SIG-M5 treated with dmso at 0.1 percent for 504 hours (cell line): ENCODE measurements around the gene TASOR2.

Experiments
- DNase-seq: peaks from one replicate; lab custom pipeline; 2025; ENCODE audit not compliant: unreplicated experiment; lab: John Stamatoyannopoulos, UW

The TASOR2 gene

DNA sequence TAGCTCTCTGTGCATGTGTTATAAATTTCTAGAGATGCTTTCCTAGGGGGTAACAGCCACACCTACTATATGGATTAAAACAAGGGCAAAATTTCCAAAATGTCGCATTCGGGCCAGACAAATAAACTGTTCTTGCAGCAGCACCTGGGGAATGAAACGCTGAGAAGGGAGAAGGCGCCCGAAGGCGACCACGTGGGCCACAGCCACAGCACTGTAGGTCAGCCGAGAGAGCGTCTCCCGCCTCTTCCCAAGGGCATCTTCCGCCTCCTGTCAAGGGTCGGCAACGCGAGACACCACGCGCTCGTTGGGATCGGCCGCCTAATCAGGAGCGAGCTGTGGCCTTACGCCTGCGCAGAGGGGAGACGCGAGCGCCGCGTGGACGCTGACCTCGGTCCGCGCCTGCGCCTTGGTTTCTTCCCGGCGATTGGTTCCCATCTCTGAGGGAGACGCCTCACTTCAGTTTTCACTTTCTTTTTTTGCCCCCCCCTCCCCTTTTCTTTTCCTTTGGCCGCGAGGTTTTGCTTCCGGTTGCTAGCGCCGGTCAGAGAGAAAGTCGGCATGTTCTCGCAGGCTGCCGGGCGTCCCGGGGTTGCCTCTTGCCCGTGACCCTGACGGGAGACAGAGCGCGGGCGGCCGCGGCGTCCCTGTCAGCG, at the start of gene TASOR2:
Gene TASOR2, plus strand, starts transcription at position 521 of the 653 bp plus-strand sequence. CDS start 35,805 bp downstream, outside the sequence.
- peak; percentile 96 for DNase-seq

GRCh38 chr10:5634918-5635317, 49.7 kb upstream of the TASOR2 start:
- DNase-seq, result no peak

- no peak for DNase-seq
These were observed 46.1 kb upstream of the TASOR2 start for GRCh38 chr10:5638494-5638893.

DNA sequence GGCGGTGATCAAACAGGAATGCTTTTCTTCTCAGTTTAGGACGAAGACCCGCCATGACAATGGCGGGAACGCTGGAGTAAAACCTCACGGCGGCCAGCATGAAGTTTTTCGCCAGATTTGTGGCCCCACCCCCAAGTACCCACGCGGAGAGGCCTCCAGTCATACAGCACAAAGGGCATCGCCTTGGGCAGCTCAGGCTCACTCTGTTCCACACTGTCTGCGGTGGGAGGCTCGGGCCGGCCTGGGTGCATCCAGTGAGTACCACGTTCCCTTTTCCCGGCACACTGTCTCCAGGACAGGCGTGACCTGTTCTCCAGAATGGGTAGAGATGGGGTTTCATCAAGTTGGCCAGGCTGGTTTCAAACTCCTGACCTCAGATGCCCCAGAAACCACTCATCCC, 45.6 kb upstream of the TASOR2 start:
- no peak for DNase-seq

DNA sequence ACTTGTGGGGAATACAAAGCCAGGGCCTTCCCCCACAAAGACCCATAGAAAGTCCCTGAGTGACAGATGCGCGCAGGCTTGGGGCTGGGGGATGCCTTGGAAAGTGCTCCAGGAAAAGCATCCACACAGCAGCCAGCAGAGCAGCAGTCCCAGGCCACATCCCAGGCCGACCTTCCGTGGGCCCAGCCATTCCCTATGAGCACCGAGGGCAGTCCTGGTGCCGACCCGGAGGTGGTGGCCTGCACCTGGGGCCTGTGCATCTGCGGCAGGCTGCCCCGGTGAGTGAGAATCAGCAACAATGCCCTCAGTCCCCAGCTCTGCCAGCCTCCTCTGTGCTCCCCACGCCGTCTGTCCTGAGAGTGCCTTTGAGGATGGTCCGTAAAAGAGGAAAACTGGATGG, 44.6 kb upstream of the TASOR2 start:
- no peak for DNase-seq

- DNase-seq, result no peak
These were observed 44.1 kb upstream of the TASOR2 start for GRCh38 chr10:5640501-5640900.

DNA sequence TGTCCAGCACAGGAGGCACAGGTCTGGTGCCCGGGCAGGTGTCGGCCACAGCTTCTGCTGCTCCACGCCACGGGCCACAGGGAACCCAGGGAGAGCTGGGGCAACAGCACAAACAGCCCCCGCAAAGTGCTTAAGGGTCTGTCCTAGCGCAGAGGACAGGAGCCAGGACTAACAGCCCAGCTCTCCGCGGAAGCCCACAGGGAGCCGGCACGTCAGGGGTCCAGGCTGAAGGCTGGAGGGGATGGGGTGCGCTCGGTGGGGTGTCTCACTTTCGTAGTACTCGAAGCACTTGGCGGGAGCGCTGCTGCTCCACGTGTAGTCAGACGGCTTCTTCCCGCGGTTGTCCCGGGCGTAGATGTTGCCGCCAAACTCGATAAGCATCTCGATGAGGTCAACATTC, 43.1 kb upstream of the TASOR2 start:
- DNase-seq, result no peak

DNA sequence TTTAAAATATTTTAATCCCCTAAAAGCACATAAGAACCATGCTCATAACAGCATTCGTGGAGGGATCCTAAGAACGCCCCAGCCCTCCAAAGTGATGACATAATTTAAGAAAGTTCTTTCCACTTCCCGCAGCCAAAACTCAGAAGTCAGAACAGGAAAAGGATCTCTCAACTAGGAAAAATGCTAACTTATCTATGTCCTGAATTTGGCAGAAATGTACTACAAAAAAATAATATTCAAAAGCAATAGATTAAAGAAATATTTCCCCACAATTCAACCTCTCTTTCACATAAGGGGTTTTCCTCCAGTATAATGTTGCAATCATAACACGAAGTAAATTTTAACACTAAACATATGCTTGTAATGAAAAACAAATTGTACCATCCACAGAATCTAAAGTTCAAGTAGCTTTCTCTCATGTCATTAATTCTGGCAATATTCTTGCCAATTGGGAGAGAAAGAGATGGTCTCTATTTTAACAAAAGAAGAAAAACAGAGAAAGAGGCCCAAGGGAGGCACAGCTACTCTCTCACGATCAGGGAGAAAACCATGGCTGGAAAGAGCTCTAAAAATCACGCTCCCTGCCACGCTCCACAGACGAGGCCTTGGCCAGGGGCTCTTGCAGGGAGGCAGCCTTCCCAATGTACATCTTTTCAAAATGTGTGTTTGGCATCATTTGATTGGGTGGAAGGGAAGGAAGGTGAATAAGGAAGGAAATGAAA, 41.1 kb upstream of the TASOR2 start:
- no peak for DNase-seq

- no peak for DNase-seq
These were observed 39.7 kb upstream of the TASOR2 start for GRCh38 chr10:5644930-5645329.

- DNase-seq, result no peak
These were observed 39.3 kb upstream of the TASOR2 start for GRCh38 chr10:5645375-5645774.

- DNase-seq, result no peak
These were observed 38.6 kb upstream of the TASOR2 start for GRCh38 chr10:5645944-5646617.

DNA sequence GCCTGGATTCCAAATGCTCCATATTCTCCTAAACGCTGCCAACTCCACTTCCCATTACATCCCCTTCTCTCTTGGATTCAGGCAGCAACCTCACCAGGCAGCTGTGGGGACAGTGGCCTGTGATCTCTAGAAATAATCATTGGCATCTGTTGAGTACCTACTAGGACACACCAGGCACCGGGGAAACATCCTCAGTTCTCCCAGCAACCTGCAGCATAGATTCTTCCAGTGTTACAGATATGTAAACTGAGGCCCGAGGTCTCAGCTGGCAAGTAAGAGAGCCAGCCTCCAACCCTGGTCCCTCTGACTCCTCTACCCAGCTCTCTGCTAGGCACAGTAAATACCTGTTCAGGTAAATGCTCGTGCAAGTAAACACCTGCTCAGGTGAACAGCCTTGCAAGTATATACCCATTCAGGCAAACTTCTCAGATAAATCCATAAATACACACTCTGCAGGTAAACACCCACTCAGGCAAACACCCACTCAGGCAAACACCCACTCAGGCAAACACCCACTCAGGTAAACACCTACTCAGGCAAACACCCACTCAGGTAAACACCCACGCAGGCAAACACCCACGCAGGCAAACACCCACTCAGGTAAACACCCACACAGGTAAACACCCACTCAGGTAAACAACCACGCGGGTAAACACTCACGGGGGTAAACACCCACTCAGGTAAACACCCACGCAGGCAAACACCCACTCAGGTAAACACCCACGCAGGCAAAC, 37.0 kb upstream of the TASOR2 start:
- no peak for DNase-seq

DNA sequence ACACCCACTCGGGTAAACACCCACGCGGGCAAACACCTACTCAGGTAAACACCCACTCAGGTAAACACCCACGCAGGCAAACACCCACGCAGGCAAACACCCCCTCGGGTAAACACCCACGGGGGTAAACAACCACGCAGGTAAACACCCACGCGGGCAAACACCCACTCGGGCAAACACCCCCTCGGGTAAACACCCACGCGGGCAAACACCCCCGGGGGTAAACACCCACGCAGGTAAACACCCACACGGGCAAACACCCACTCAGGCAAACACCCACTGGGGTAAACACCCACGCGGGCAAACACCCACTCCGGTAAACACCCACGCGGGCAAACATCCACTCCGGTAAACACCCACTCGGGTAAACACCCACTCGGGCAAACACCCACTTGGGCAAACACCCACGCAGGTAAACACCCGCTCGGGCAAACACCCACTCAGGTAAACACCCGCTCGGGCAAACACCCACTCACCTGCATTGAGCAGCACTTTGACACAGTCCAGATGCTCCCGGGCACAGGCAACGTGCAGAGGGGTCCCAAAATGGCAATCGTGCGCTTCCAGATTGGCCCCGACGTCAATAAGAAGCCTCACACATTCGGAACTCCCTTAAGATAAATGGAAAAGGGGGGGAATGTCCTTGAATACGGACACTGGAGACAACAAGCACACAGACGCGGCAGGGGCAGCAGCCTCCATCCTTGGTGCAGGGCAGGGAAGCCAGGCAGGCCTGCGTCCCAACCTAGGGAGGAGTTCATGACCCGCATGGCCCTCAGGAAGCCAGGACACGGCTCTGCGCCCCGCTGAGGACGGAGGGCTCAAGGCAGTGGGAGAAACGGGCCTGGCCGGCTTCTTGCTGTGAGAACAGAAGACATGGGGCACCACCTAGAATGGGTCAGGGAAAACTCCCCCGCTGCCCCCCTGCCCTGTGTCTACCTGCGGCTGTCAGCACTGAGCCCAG, 35.9 kb upstream of the TASOR2 start:
- DNase-seq, result no peak

DNA sequence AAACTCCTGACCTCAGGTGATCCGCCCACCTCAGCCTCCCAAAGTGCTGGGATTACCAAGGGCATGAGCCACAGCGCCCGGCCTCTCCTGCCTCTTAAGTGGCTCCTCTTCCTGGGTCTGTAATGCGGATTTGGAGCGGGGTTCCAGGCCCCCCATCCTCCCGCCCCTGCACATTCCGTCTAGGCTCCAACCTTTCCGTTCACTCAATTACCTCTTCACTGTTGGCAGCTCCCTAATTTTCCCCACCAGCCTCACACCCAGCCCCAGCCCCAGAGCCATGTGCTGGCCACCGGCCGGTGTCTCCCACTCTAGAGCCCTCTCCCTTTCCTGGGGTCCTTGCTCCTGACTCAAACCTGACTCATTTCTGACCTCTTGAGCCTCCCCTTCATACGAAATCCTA, 34.9 kb upstream of the TASOR2 start:
- DNase-seq, result no peak

DNA sequence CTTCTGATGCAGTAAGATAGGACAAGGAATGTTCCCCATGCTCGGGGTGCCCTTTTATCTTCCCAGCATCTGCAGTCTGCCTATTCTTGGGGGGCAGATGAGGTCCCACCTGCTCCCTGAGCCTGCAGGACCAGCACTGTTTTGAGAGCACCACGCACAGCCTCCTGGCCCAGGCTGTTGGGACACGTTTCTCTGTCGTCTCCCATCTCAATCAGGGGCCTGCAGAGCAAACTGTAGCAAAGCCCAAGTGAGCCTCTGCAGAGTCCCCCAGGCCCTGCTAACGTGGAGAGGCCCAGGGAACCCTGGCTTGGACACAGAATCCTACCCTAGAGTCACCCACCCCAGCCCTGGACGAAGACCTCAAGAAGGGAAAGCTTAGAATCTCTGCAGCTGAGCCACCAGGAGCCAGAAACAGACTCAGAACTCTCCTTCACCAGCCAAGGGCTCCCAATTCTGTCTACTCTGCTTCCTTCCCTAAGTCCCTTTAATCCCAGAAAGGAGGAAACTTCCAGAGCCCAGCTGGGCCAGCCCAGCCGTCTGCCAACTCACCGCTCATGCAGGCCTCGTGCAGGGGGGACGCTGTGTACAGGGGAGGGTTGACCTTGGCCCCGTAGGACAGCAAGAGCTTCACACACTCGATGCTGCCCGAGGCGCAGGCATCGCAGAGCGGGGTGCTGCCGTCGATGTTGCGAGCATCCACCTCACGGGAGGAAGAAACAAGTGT, 33.8 kb upstream of the TASOR2 start:
- DNase-seq, result no peak

DNA sequence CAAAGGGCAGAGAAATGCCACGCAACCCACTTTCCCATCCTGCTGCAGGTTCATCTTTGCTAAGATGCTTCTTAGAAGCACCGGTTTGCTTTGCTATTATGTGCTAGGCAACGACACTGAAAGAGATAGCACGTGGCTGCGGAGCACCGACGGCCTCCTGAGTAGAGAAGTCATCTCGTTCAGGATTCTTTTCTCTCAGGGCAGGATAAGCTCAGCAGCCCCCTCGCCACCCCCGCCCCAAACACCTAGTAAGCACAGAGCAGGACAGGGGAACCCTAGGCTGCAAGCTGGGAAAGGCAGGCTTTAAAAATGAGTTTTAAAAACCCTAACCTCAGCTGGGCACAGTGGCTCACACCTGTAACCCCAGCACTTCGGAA, 33.3 kb upstream of the TASOR2 start:
- no peak for DNase-seq

DNA sequence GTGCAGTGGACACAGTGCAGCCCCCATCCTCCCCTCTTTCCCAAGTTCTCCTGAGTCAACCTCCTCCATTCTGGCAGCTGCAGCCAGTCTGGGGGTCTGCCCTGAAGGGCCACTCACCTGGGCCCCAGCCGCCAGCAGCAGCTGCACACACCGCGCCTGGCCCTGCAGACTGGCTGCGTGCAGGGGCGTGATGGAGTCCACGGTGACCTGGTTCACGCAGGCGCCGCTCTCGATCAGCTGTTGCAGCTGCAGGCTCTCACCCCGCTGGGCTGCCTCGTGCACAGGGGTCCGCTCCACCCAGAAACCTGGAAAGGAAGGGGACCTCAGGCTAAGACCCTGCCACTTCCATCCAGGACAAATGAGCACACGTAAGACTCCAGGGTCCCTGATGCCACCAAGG, 31.9 kb upstream of the TASOR2 start:
- no peak for DNase-seq

DNA sequence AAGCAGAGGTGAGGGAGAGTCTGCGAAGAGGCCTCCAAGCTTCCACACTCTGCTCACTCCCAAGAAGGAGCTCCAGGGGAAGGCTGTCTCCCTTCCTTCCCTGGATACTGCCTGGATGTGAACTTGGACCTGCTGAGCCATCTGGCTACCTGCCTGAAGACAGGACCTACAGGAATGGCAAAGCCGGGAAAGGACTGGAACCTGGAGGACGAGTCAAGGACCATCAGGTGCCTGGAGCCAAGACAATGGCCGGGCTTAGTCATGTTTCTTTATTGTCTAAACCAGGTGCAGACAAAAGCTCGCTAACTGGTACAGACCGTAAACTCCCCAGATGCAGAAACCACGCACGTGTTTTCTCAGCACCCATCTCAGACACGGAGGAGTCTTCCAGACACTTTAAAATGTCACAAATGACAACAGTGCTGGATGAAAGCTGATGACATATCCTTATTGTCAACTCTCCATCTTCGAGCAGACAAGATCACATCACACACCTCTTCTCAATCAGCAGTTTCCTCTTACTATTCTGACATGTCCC, 30.4 kb upstream of the TASOR2 start:
- DNase-seq, result no peak

DNA sequence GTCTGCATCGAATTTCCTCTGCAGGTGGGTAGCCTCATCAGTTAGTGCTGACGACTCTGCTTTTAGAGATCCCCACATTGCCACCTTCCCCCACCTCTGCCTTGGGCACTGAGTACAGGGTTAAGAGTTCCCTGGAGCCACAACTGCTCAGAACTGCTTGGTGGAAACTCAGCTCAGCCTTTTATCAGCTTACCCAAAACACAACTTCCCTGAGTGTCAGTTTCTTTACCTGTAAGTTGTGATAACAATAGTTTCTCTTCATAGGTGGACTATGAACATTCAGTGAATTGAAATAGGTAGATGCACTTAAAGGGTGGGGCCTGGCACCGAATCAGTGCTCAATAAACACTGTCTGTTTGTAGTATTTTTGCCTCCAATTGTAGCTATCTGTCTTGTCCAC, 29.5 kb upstream of the TASOR2 start:
- no peak for DNase-seq
